Measurements from ENCODE around the gene TRAPPC12.

DNA sequence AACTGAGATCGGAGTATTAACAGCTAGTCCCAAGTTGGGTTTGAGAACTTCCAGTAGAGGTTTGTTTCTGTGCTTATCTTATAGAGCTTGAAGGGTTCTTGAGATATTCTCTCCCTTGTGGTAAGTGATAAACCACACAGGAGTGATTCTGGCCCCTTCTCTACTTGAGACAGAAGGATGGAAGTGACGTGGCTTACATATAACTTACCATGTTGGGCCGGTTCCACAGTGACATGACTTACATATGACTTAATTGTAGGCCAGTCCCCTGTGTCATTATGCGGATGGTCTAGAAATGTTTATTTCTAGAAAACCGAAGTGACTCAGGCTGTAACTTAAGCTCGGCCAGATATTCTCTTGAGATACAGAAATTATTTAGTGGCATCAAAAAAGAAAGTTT lies 62.7 kb downstream of the TRAPPC12 start:
- TF ChIP-seq, protein P1, sequence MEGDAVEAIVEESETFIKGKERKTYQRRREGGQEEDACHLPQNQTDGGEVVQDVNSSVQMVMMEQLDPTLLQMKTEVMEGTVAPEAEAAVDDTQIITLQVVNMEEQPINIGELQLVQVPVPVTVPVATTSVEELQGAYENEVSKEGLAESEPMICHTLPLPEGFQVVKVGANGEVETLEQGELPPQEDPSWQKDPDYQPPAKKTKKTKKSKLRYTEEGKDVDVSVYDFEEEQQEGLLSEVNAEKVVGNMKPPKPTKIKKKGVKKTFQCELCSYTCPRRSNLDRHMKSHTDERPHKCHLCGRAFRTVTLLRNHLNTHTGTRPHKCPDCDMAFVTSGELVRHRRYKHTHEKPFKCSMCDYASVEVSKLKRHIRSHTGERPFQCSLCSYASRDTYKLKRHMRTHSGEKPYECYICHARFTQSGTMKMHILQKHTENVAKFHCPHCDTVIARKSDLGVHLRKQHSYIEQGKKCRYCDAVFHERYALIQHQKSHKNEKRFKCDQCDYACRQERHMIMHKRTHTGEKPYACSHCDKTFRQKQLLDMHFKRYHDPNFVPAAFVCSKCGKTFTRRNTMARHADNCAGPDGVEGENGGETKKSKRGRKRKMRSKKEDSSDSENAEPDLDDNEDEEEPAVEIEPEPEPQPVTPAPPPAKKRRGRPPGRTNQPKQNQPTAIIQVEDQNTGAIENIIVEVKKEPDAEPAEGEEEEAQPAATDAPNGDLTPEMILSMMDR (IDR thresholded peaks at IDR 0.05): no peak
- no peak for TF ChIP-seq ZFX (IDR thresholded peaks at IDR 0.05; ENCODE audit: borderline replicate concordance)

Data from 22Rv1 (cell line).